GM21515 (cell line): ENCODE results near the gene RERE.
"Not testable (repeated sequence)": the region's sequence is repeated elsewhere in the genome, so short reads cannot be mapped to it uniquely, and the experiment has no call there.

Experiments used
- ATAC-seq: cut with Tn5 transposase; IDR thresholded peaks from one replicate; pipeline ENCODE4 v1.9.1; 2021; ENCODE audit not compliant: unreplicated experiment

The RERE gene

DNA sequence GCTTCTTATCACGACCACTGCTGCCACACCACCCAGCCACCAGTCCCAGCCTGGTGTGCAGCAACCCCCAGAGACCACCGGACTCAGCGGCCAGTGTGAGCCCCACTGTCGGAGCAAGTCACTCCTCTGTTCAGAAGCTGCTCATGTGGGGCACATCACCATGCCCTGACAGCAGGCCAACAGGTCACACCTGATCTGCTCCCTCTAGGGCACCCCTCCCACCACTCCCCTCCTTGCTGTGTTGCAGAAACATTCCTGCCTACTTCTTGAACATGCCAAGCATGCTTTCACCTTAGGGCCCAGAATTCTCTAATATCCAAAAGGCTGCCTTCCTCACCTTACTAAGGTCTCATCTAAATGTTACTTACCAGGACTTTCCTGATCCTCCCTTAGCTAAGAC lies 353.1 kb downstream of the RERE start:
- ATAC-seq = no peak

DNA sequence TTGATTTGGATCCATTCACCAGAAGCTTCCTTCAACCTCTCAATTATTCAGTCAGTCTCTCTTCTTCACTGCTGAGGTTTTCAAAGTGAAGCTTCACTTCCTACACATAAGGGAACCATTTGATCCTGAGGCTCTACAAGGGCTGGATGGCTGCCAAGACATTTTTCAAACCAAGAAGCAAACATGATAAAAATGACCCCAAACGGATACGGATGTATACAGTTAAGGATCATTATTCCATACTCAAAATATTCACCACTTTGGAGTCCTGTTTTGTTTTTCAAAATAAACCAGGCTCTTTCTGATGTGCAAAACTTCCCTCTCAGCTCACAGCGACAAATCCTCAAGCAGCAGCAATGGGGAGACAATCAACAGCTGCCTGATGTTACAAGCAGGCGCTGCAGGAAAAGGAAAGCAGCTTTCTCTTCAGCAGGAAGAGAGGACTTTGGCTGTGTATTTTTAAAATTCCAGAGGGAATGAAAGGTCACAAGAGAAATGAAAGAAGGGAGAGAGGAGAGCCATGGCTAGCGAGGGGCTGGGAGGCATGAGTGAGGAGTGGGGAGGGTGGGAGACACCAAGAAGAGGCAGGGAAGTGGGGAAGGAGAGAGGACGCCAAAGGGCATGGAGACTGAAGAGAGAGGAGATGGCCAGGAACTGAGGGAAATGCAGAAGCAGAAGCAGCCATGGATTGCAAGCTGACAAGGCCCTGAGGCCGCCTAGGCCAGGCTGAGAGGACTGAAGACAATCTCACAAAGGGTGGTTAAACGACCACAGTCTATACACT lies 354.1 kb downstream of the RERE start:
- no peak for ATAC-seq

DNA sequence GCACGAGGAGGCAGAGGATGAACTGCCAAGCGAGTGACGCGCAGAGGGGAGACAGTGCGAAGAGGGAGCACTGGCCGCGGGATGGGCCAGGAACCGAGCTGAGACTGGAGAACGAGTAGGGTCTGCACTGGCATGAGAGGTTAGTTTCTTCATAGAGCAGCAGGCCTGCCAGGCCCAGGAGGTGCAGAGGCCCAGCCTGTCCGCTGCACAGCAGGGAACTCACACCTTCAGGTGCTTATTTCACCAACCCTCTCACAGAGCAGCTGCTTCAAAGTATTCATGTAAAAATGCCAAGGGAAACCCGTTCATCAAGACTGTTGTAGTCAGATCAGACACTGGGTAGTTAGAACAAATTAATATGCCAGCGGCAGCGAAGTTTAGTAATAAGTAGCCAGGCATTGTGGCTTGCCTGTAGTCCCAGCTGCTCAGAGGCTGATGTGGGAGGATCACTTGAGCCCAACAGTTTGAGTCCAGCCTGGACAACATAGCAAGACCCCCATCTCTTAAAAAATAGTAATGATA lies 355.0 kb downstream of the RERE start:
- no peak for ATAC-seq

DNA sequence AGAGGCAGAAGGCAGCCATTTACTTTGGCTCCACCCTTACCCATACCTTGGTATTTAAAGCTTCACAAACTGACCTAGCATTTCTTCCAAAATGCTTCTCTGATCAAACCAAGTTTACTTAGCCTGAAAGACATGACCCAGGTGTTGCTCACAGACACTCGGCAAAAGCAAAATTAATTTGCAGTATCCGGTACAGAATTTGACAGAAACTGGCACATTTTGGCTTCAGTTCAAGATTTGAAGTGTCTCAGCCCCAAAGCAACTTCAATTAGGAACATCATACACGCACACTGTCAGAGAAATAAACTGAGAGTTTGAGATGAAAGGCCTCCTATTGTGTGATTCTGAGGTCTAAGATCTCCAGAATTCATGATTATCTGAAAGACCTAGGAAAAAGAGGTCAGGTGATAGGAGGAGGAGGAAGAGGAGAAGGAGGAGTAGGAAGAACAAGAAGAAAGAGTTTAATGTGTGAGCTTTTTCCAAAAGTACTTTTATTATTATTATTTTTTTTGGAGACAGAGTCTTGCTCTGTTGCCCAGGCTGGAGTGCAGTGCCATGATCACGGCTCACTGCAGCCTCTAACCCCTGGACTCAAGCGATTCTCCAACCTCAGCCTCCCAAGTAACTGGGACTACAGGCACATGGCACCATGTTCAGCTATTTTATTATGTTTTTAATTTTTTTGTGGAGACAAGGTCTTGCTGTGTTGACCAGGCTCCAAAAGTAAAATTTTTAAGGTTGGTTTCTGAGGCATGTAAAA lies 355.9 kb downstream of the RERE start:
- ATAC-seq = no peak

DNA sequence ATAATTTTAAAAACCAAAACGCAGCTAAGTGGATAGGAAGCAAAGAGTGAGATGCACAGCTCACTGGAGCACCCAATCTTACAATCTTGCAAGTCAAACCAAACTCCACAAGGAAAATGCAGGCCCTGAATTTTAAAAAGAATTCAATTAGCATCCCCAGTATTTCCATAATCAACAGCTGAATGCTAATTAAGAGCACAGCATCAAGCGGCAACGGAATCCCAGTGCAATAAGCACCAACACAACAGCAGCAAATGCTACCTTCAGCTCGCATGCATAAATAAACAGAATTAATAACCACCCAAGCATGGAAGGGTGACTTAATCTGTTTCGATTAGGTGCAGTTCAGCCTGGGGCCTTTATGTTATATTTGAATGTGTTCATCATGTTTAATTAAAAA lies 356.7 kb downstream of the RERE start:
- ATAC-seq = no peak

DNA sequence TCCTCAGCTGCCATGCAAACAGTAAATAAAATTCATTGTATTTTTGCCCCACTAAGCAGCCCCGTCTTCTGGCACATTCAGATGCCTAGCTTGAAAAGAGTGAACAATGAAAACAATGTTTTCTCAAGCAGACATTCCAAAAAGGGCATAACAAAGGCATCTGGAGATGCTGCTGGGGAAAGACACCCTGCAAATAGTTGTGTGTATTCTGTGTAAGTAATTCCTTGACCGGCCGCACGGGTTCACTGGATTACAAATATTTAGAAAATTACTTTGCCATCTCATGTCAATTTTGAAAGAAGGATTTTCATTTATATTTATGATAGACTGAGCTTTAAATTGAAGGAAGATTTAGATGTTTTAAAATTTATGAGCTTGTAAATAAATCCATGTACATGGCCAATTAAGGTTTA lies 357.3 kb downstream of the RERE start:
- ATAC-seq = no peak

DNA sequence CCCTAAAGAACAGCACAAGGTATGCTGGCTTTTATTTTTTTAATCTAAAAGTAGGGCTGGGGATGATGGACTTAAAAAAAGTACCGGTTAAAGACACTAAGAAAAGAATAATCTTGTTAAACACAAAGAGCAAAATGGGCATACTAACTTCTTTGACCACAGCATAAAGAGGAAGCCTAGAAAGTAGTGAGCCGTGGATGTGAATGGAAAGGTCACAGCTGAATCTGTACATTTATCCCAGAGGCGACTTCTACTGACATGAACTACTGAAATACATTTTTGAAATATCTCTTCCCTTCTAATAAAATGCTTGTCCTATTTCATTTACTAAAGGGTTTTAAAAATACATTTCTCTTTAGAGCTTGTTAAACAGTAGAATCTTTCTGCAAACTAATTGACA lies 358.8 kb downstream of the RERE start:
- ATAC-seq = no peak

GRCh38 chr1:8457760-8458381 lies 359.6 kb downstream of the RERE start:
- ATAC-seq = no peak

DNA sequence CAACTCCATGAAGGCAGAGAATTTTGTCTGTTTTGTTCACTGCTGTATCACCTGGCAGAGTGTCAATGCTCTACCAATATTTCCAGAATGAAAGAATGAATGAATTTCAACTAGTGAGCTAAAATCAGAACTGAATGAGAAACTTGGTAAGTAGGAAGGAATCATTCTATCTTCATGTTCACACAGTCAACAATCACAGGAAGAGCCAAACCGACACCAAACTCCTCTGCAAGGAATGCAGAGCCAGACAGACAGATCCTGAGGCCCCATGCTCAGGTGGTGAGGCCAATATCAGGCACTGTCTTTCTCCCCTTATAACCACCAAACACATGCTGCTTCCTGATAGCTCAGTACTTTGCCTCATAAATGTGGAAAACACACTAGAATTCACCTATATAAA lies 360.4 kb downstream of the RERE start:
- no peak for ATAC-seq

GRCh38 chr1:8456308-8456912 lies 361.0 kb downstream of the RERE start:
- no peak for ATAC-seq

DNA sequence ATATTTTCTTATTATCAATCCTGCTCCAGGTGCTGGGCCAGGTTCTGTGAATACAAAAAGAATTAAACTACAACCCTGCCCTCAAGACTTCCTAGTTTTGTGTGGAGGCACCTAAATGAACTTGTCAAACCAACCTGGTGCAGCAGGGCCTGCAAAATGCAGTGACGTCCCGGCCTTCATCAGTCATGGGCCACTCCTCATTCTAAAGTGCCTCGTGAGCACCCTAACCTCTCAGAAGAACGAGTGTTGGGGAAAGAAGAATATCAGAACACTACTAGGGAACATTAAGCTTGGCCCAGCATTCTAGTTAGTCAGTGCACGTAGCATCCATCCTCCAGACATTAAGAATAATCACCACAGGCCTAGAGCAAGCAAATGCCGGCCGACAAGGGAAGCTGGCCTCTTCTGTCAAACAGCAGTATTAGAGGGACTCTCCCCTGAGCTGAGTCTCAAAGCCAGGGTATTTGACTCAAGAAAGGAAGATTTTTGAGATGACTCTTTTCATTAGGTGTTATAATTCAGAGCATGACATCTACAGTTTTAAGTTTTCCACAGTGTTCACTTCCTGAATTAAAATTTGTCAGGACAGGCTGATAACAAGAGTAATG lies 361.6 kb downstream of the RERE start:
- no peak for ATAC-seq

GRCh38 chr1:8450312-8450711 lies 367.1 kb downstream of the RERE start:
- ATAC-seq = no peak

- ATAC-seq = no peak
Observed at GRCh38 chr1:8448911-8449661, 368.4 kb downstream of the RERE start.

GRCh38 chr1:8448505-8448904 lies 368.9 kb downstream of the RERE start:
- ATAC-seq = not testable (repeated sequence)

GRCh38 chr1:8447616-8448150 lies 369.8 kb downstream of the RERE start:
- ATAC-seq = no peak

DNA sequence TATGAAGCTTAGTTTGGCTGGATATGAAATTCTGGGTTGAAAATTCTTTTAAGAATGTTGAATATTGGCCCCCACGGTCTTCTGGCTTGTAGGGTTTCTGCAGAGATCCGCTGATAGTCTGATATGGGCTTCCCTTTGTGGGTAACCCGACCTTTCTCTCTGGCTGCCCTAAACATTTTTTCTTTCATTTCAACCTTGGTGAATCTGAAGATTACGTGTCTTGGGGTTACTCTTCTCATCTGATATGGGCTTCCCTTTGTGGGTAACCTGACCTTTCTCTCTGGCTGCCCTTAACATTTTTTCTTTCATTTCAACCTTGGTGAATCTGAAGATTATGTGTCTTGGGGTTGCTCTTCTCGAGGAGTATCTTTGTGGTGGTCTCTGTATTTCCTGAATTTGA lies 371.3 kb downstream of the RERE start:
- ATAC-seq = not testable (repeated sequence)

- ATAC-seq = no peak
Observed at GRCh38 chr1:8443558-8444194, 373.8 kb downstream of the RERE start.

DNA sequence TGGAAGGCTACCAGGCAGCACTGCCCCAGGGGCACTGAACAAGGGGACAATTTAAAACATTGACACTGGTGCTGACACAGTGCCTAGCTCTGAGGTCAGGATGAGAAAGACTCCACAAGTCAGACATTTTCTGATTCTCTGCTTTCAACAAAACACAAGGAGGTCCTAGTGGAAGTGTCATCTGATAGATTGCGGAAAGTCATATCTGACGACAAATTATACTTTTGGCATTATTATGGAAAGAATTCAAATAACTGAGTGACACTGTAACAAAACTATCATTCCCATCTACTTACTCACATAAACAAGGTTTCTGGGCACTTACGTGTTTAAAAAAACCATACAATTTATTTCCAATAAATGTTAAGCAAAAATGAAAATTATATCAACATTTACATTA lies 376.0 kb downstream of the RERE start:
- no peak for ATAC-seq

DNA sequence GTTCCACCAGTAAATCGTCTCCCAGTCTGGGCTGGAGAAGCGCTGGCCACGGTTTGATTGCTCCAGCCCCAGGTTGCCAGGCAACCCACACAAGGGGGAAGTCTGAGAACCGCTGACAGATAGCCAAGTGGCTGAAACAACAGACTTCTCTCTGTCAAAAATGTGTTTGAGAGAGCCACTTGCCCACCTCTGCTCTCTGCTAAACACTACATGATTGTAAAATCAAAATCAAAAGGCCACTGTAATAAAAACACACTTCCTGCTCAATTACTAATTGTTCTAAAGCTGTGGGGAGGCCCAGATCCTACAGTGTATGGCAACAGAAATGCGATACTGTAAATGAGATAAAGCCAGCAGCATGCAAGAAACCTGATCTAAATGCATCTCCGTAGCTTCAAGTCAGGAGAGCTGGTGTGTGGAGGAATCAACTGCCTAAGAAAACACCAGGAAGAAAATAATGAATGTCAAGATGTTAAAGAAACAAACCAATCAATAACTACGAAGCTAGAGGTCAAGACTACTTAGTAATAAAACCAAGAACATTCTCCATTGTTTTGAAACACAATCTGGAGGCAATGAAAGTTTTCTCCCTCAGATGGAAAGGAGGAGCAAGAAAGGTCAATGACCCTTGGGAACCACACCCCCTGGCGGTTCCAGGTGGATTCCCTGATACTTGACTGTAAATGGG lies 378.3 kb downstream of the RERE start:
- ATAC-seq = no peak
